Measurements from ENCODE around the gene HCRTR1. TPM values are rescaled to one million over a fixed set of nuclear protein-coding genes. Genes with fewer than 3 reads are reported as not detected.

Gene HCRTR1
- total and polyA plus RNA-seq, 2 experiments from 2014 or later = not detected

DNA sequence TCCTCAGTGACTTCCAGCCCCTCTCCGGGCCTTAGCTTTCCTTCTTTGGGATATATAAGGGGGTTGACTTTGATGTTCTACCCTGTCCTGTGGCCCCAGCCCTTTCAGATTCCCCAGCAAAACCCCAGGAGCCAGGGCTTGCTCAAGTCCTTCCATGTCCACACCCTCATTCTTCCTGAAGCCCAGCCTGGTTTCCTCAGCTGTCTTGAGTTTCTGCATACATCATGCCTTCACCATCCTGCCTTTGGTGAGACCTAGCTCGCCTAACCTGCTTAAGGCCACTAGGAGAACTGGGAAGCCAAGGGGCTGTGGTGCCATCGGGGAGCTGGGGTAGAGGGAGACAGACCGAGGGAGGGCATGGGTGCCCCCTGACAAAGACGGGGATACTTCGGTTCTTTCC is 44.4 kb downstream of the HCRTR1 start:
- Histone ChIP-seq H3K27me3 (replicated peaks; ENCODE audit: insufficient read depth) (no peaks in the 10 kb centered on the region), H3K4me1 (ENCODE audit: insufficient read depth) (no peaks in the 10 kb centered on the region), H3K4me3 (no peak overlapping the region), H2AFZ (no peak overlapping the region), H3K27ac (no peak overlapping the region), H3K36me3 (ENCODE audit: low read depth) (peaks cover 7% of the 10 kb centered on the region; the same call in 1 of the 2 replicates), H3K9me3 (ENCODE audit: low read depth) (no peaks in the 10 kb centered on the region), H3K79me2 (ENCODE audit: insufficient read depth) (no peaks in the 10 kb centered on the region), H4K20me1 (ENCODE audit: insufficient read depth) (no peaks in the 10 kb centered on the region), H3F3A (ENCODE audit: insufficient read depth) (no peaks in the 10 kb centered on the region), H3K9me2 (ENCODE audit: insufficient read depth) (no peaks in the 10 kb centered on the region), H3K9ac (no peak overlapping the region), H3K4me2 (ENCODE audit: unreplicated experiment) (no peak overlapping the region)
- DNase-seq = no peak
- in situ Hi-C loops (cut with MboI) = loop anchor here (25.0 kb wide), 1 partner anchor 300 kb away; no protein-coding TSS in a partner anchor
- WGBS, 2 experiments (ENCODE audit: low coverage in 1 of 2, low lambda C conversion rate in 2 of 2, missing lambda C conversion rate in 2 of 2) = 80 to 86% methylated on average over 6 of the region's 6 CpGs
- TF ChIP-seq EZH2phosphoT487 (IDR thresholded peaks at IDR 0.05; ENCODE audit: insufficient read depth, low read depth) (no peak), EZH2 (IDR thresholded peaks at IDR 0.05; ENCODE audit: insufficient read depth, poor library complexity, severe bottlenecking) (no peak)

DNA sequence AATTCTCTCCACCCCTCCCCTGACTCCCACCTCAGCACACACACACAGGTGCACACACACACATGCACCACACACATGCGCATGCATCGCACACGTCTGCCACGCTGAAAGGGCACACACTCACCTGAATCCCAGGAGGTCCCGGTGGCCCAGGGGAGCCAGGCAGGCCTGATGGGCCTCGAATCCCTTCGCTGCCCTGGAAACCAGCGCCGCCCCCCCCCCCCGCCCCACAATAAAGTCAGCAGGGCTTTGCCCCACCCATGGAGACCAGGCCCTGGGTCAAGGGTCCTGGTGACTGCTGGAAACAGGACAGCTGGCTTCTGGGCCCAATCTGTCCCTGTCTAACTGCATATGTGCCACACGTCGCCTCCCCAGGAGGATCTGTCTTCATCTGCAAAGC is 45.0 kb downstream of the HCRTR1 start:
- no peaks in the 10 kb centered on the region for H4K20me1 ChIP-seq (ENCODE audit: insufficient read depth)
- no peak overlapping the region for H3K27ac ChIP-seq
- no peak overlapping the region for H3K4me3 ChIP-seq
- H3K27me3 ChIP-seq (replicated peaks; ENCODE audit: insufficient read depth) = no peaks in the 10 kb centered on the region
- H3K4me1 ChIP-seq (ENCODE audit: insufficient read depth) = no peaks in the 10 kb centered on the region
- TF ChIP-seq EZH2 (IDR thresholded peaks at IDR 0.05; ENCODE audit: insufficient read depth, poor library complexity, severe bottlenecking) = no peak
- TF ChIP-seq EZH2phosphoT487 (IDR thresholded peaks at IDR 0.05; ENCODE audit: insufficient read depth, low read depth) = no peak
- H3K36me3 ChIP-seq (ENCODE audit: low read depth) = peaks cover 7% of the 10 kb centered on the region; the same call in 1 of the 2 replicates
- no peak overlapping the region for H3K4me2 ChIP-seq (ENCODE audit: unreplicated experiment)
- no peaks in the 10 kb centered on the region for H3K79me2 ChIP-seq (ENCODE audit: insufficient read depth)
- H3K9me2 ChIP-seq (ENCODE audit: insufficient read depth) = no peaks in the 10 kb centered on the region
- no peak for DNase-seq
- H3K9ac ChIP-seq = no peak overlapping the region
- H3K9me3 ChIP-seq (ENCODE audit: low read depth) = no peaks in the 10 kb centered on the region
- in situ Hi-C loops (cut with MboI) = loop anchor here (25.0 kb wide), 1 partner anchor 300 kb away; no protein-coding TSS in a partner anchor
- WGBS, 2 experiments (ENCODE audit: low coverage in 1 of 2, low lambda C conversion rate in 2 of 2, missing lambda C conversion rate in 2 of 2) = 83 to 92% methylated on average over 7 to 11 of the region's 12 CpGs
- H2AFZ ChIP-seq = no peak overlapping the region
- H3F3A ChIP-seq (ENCODE audit: insufficient read depth) = no peaks in the 10 kb centered on the region

DNA sequence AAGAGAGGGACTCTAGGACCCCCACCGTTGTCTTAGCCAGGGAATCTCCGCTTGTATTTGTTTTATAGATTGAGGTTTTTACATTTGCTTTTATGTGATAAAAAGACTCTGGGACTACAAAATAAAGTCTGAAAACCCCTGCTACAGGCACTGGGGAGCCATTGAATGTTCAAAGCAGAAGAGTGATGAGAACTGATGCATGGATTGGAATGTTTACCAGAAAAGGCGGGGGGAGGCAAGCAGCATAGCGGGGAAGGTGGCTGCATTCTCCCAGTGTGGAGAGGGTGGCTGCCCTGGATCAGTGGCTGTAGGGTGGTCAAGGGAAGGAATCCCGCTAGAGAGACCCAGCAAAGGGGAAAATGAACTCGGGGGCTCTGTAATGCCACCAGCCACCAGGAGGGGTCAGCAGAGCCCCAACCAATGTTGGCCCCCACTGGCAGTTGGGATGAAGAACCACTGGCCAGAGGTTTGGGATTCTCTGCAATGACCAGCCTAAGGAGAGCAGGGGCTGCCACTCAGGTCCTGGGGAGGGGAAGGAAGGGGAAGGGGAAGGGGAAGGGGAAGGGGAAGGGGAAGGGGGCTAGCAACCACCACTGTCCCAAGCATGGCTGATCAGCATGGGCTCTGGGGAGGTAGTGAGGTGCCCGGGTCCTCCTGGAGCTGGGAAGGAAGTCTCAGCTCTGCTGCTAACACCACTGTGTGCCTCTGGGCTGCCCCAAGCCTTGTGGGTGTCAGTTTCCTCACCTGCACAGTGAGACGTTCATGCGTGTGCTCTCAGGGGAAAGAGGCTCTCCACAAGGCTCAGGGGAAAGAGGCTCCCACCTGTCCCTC is 46.3 kb downstream of the HCRTR1 start:
- Histone ChIP-seq H2AFZ (no peak overlapping the region), H3K36me3 (ENCODE audit: low read depth) (no peaks in the 10 kb centered on the region; the same call in 1 of the 2 replicates), H3K4me1 (ENCODE audit: insufficient read depth) (no peaks in the 10 kb centered on the region), H3K4me3 (no peak overlapping the region), H3K9me3 (ENCODE audit: low read depth) (no peaks in the 10 kb centered on the region), H4K20me1 (ENCODE audit: insufficient read depth) (no peaks in the 10 kb centered on the region), H3K79me2 (ENCODE audit: insufficient read depth) (no peaks in the 10 kb centered on the region), H3K4me2 (ENCODE audit: unreplicated experiment) (no peak overlapping the region), H3K27ac (no peak overlapping the region), H3K9me2 (ENCODE audit: insufficient read depth) (no peaks in the 10 kb centered on the region), H3K9ac (no peak overlapping the region), H3K27me3 (replicated peaks; ENCODE audit: insufficient read depth) (no peaks in the 10 kb centered on the region), H3F3A (ENCODE audit: insufficient read depth) (no peaks in the 10 kb centered on the region)
- TF ChIP-seq EZH2phosphoT487 (IDR thresholded peaks at IDR 0.05; ENCODE audit: insufficient read depth, low read depth) (no peak), EZH2 (IDR thresholded peaks at IDR 0.05; ENCODE audit: insufficient read depth, poor library complexity, severe bottlenecking) (no peak)
- in situ Hi-C loops (cut with MboI) = loop anchor here (25.0 kb wide), 1 partner anchor 298 kb away; no protein-coding TSS in a partner anchor
- WGBS, 2 experiments (ENCODE audit: low coverage in 1 of 2, low lambda C conversion rate in 2 of 2, missing lambda C conversion rate in 2 of 2) = 68 to 74% methylated on average over 8 to 9 of the region's 9 CpGs
- DNase-seq = peak; percentile 65

DNA sequence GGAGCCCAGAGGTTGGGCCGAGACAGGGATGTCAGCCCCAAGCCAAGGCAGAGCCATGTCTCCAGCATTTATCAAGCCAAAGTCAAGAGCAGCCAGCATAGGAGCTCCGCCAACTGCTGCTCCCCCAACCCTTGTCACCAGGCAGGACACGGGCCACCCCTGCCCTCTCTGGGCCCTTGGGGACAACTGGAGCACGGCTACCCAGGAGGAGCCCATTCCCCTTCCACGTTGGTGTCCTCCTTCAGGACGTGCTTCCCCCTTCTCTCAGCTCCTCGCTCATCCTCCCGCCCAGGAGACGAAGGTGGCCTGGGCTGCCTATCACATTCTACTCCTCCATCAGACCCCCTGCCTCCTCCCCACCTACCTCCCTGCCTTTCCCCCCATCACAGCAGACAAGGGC is 47.0 kb downstream of the HCRTR1 start:
- in situ Hi-C loops (cut with MboI) = loop anchor here (25.0 kb wide), 1 partner anchor 298 kb away; no protein-coding TSS in a partner anchor
- Histone ChIP-seq H3K9me3 (ENCODE audit: low read depth) (no peaks in the 10 kb centered on the region), H3K27ac (no peak overlapping the region), H3K4me1 (ENCODE audit: insufficient read depth) (no peaks in the 10 kb centered on the region), H3K9me2 (ENCODE audit: insufficient read depth) (no peaks in the 10 kb centered on the region), H3K27me3 (replicated peaks; ENCODE audit: insufficient read depth) (no peaks in the 10 kb centered on the region), H3F3A (ENCODE audit: insufficient read depth) (no peaks in the 10 kb centered on the region), H4K20me1 (ENCODE audit: insufficient read depth) (no peaks in the 10 kb centered on the region), H2AFZ (no peak overlapping the region), H3K36me3 (ENCODE audit: low read depth) (no peaks in the 10 kb centered on the region; the same call in 1 of the 2 replicates), H3K4me3 (no peak overlapping the region), H3K79me2 (ENCODE audit: insufficient read depth) (no peaks in the 10 kb centered on the region), H3K4me2 (ENCODE audit: unreplicated experiment) (no peak overlapping the region), H3K9ac (no peak overlapping the region)
- no peak for DNase-seq
- WGBS, 2 experiments (ENCODE audit: low coverage in 1 of 2, low lambda C conversion rate in 2 of 2, missing lambda C conversion rate in 2 of 2) = 84 to 88% methylated on average over 8 to 9 of the region's 9 CpGs
- TF ChIP-seq EZH2 (IDR thresholded peaks at IDR 0.05; ENCODE audit: insufficient read depth, poor library complexity, severe bottlenecking) (no peak), EZH2phosphoT487 (IDR thresholded peaks at IDR 0.05; ENCODE audit: insufficient read depth, low read depth) (no peak)

Data from GM23248 (cell line).